SKM-1 treated with dmso at 0.1 percent for 144 hours (cell line): ENCODE data around the gene MTRF1.

ENCODE experiments used
- DNase-seq: peaks from one replicate; lab custom pipeline; 2025; ENCODE audit not compliant: unreplicated experiment; lab: John Stamatoyannopoulos, UW

MTRF1 gene

GRCh38 chr13:41263261-41263971, at the start of gene MTRF1:
MTRF1 (minus strand) TSS chr13:41263576; CDS start chr13:41260907, 2,669 bp downstream.
- peak; percentile 83 for DNase-seq

- DNase-seq, result no peak
Measured at GRCh38 chr13:41313117-41313516, 49.7 kb upstream of the MTRF1 start.

- no peak for DNase-seq
Measured at GRCh38 chr13:41312176-41312500, 48.8 kb upstream of the MTRF1 start.

- peak; percentile 65 for DNase-seq
Measured at GRCh38 chr13:41311406-41312175, 48.2 kb upstream of the MTRF1 start.

- DNase-seq, result peak; percentile 67
Measured at GRCh38 chr13:41310963-41311405, 47.6 kb upstream of the MTRF1 start, which contains the start of gene NAA16. NAA16 (plus strand) TSS chr13:41311267; CDS start chr13:41311529, 262 bp downstream.

GRCh38 chr13:41307884-41308640, 44.7 kb upstream of the MTRF1 start:
- no peak for DNase-seq

- DNase-seq, result no peak
Measured at GRCh38 chr13:41306271-41307145, 43.1 kb upstream of the MTRF1 start.

- no peak for DNase-seq
Measured at GRCh38 chr13:41304551-41304950, 41.2 kb upstream of the MTRF1 start.

- no peak for DNase-seq
Measured at GRCh38 chr13:41302743-41303142, 39.4 kb upstream of the MTRF1 start.

- DNase-seq, result no peak
Measured at GRCh38 chr13:41299316-41300094, 36.1 kb upstream of the MTRF1 start.

GRCh38 chr13:41296879-41297646, 33.7 kb upstream of the MTRF1 start:
- no peak for DNase-seq

- no peak for DNase-seq
Measured at GRCh38 chr13:41295973-41296372, 32.6 kb upstream of the MTRF1 start.

GRCh38 chr13:41294914-41295313, 31.5 kb upstream of the MTRF1 start:
- DNase-seq, result no peak

- DNase-seq, result no peak
Measured at GRCh38 chr13:41293272-41293671, 29.9 kb upstream of the MTRF1 start.

- DNase-seq, result no peak
Measured at GRCh38 chr13:41291246-41291645, 27.9 kb upstream of the MTRF1 start.

GRCh38 chr13:41289463-41289881, 26.1 kb upstream of the MTRF1 start:
- DNase-seq, result peak; percentile 61

GRCh38 chr13:41286370-41286769, 23.0 kb upstream of the MTRF1 start:
- DNase-seq, result no peak

- DNase-seq, result no peak
Measured at GRCh38 chr13:41284512-41285288, 21.3 kb upstream of the MTRF1 start.
